IMR-90 (cell line): ENCODE results near the gene ADAMTS20.

Source experiments
- BHLHE40 ChIP-seq: fragments of 150-350 bp; IDR thresholded peaks from 2 replicates; pipeline ENCODE4 v1.6.1; 2016; ENCODE audit warnings: mild to moderate bottlenecking, low read depth, low read length
- CEBPB ChIP-seq: IDR thresholded peaks from 2 replicates; pipeline ENCODE4 v1.6.1; 2012; ENCODE audit warnings: low read depth, low read length, improper control_type of control experiment
- CHD1 ChIP-seq: IDR thresholded peaks from 2 replicates; pipeline ENCODE4 v1.6.1; 2012; ENCODE audit warnings: low read depth, low read length, improper control_type of control experiment
- FOS ChIP-seq: fragments of 150-350 bp; IDR thresholded peaks from 2 replicates; pipeline ENCODE4 v1.6.1; 2016; ENCODE audit warnings: low read depth, low read length
- MAFK ChIP-seq: IDR thresholded peaks from 2 replicates; pipeline ENCODE4 v1.6.1; 2012; ENCODE audit warnings: low read depth, low read length, improper control_type of control experiment
- MXI1 ChIP-seq: IDR thresholded peaks from 2 replicates; pipeline ENCODE4 v1.6.1; 2012; ENCODE audit warnings: low read depth, mild to moderate bottlenecking, low read length, moderate library complexity, borderline replicate concordance
- NFE2L2 ChIP-seq: fragments of 150-350 bp; IDR thresholded peaks from 2 replicates; pipeline ENCODE4 v1.6.1; 2016; ENCODE audit warnings: low read depth, mild to moderate bottlenecking, low read length
- POLR2A ChIP-seq: IDR thresholded peaks from 2 replicates; pipeline ENCODE4 v1.6.1; 2012; ENCODE audit warnings: mild to moderate bottlenecking, low read depth, low read length
- RAD21 ChIP-seq: IDR thresholded peaks from 2 replicates; pipeline ENCODE4 v1.6.1; 2012; ENCODE audit warnings: low read length, improper control_type of control experiment
- RCOR1 ChIP-seq: IDR thresholded peaks from 2 replicates; pipeline ENCODE4 v1.6.1; 2012; ENCODE audit warnings: mild to moderate bottlenecking, low read length, improper control_type of control experiment; ENCODE audit not compliant: insufficient replicate concordance
- RFX5 ChIP-seq: IDR thresholded peaks from 2 replicates; pipeline ENCODE4 v1.8.0; 2012; ENCODE audit warnings: low read depth, mild to moderate bottlenecking, low read length, moderate library complexity
- SMC3 ChIP-seq: fragments of 150-350 bp; IDR thresholded peaks from 2 replicates; pipeline ENCODE4 v1.6.1; 2016; ENCODE audit warnings: low read depth, mild to moderate bottlenecking, antibody characterized with exemption, low read length, moderate library complexity
- TF ChIP-seq, protein P1 (sequence below): conservative IDR thresholded peaks from 2 replicates; pipeline ENCODE4 v1.5.1; 2012; ENCODE audit warnings: mild to moderate bottlenecking, low read depth, low read length, improper control_type of control experiment

DNA sequence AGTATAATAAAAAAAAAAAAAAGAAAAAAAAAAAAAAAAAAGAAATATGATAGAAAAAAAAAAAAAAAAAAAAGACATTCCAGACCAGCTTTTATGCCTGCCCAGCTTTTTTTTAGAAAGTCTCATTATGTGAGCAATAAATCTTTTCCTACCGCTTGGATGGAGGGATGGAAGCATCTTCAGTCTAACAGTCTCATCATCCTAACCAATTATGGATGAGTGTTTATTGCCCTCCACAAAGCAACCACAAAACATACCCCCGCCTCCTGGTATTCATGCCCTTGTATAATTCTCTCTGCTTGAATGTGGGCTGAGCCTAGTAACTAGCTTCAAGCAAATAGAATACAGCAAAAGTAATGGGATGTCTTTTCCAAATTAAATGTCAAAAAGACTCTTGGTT lies 33.7 kb upstream of the ADAMTS20 start:
- TF ChIP-seq RCOR1 (no peak), POLR2A (no peak), MAFK (no peak), RFX5 (no peak), NFE2L2 (no peak), SMC3 (no peak), RAD21 (no peak), CHD1 (no peak), MXI1 (no peak), FOS (no peak), CEBPB (no peak), BHLHE40 (no peak)
- TF ChIP-seq, protein P1, sequence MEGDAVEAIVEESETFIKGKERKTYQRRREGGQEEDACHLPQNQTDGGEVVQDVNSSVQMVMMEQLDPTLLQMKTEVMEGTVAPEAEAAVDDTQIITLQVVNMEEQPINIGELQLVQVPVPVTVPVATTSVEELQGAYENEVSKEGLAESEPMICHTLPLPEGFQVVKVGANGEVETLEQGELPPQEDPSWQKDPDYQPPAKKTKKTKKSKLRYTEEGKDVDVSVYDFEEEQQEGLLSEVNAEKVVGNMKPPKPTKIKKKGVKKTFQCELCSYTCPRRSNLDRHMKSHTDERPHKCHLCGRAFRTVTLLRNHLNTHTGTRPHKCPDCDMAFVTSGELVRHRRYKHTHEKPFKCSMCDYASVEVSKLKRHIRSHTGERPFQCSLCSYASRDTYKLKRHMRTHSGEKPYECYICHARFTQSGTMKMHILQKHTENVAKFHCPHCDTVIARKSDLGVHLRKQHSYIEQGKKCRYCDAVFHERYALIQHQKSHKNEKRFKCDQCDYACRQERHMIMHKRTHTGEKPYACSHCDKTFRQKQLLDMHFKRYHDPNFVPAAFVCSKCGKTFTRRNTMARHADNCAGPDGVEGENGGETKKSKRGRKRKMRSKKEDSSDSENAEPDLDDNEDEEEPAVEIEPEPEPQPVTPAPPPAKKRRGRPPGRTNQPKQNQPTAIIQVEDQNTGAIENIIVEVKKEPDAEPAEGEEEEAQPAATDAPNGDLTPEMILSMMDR, result no peak
